Astrocyte (in vitro differentiated cells and primary cell): ENCODE data around the gene GHSR.

Experiments
- CTCF ChIP-seq: IDR thresholded peaks from 2 replicates; pipeline ENCODE4 v1.5.1; 2011; ENCODE audit warnings: low read depth, mild to moderate bottlenecking, inconsistent platforms, low read length, moderate library complexity; ENCODE audit not compliant: insufficient read depth
- EZH2 ChIP-seq: IDR thresholded peaks from 2 replicates; pipeline ENCODE4 v1.6.1; 2012; ENCODE audit warnings: mild to moderate bottlenecking, low read length, inconsistent platforms; ENCODE audit not compliant: insufficient read depth

- TF ChIP-seq EZH2 (no peak), CTCF (no peak)
Measured at GRCh38 chr3:172454180-172454579, 5.9 kb upstream of the GHSR start.
